NB4 (cell line): Measurements from ENCODE around the gene ZSWIM6.
A peak's percentile ranks its signal among the peaks of the same experiment; 100 is the strongest.
"Not testable (repeated sequence)": the region's sequence is repeated elsewhere in the genome, so short reads cannot be mapped to it uniquely, and the experiment has no call there.

Source experiments
- DNase-seq: peaks from one replicate; pipeline ENCODE4 v3.0.0; 2010; ENCODE audit warnings: low read depth
- H3K4me3 ChIP-seq: one replicate; pipeline ENCODE4 v1.5.1; 2011; ENCODE audit warnings: mild to moderate bottlenecking, low read depth, low read length, moderate library complexity
- MAX ChIP-seq: IDR thresholded peaks from 2 replicates; pipeline ENCODE4 v1.6.1; 2011; ENCODE audit warnings: low read depth, low read length
- MYC ChIP-seq: IDR thresholded peaks from 2 replicates; pipeline ENCODE4 v1.6.1; 2011; ENCODE audit warnings: low read depth, low read length
- POLR2A ChIP-seq: IDR thresholded peaks from 2 replicates; pipeline ENCODE4 v1.6.1; 2011; ENCODE audit warnings: mild to moderate bottlenecking; ENCODE audit not compliant: insufficient read length; ENCODE audit errors: extremely low read depth
- TF ChIP-seq, protein P1 (sequence below): IDR thresholded peaks from one replicate; pipeline ENCODE4 v1.5.1; 2012; ENCODE audit warnings: low read depth, low read length

Gene ZSWIM6

DNA sequence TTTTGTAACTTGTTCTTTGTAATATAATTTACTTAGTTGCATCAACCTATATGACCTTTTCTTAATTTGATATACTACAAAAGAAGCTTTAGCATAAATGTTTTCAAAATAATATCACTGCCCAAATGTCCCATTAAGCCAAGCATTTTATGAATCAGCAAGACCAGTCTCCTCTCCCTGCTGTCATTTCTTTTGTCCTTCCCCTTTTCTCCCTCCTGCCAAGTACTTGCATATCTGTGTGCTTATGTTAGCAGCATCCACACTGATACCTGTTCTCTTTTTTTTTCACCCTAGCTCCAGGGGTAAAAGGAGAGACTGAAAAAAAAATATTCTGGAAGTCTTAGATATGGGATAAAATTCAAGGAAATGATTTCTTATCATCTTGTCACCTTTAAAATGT, 69.7 kb downstream of the ZSWIM6 start:
- TF ChIP-seq MYC (no peak), MAX (no peak)
- DNase-seq = peak; percentile 28
- H3K4me3 ChIP-seq = no peak overlapping the region

DNA sequence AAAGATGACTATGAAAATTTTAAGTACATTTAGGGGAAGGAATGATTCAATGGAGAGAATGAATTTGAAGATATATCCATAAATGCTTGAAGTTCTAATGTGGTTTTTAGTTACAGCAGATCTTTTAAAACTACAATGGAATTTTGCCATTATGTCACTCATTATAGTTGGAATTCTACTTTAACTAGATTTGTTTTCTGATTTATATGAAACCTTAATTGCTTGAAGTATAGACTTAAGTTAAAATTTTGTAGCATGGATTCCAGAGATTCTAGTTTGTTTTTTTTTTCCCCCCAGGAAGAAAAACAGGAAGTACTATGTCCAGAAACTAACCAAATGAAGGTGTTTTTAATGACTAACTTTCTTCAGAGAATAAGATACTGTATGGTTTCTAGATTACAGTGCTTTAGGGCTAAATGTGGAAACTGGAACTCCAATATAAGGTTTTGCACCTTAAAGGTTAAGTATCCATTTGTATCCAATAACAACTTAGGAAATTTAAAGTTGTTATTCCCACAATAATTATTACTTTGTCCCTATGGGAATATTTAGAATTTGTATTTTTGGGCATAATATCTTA, 70.3 kb downstream of the ZSWIM6 start:
- TF ChIP-seq MAX (no peak), MYC (no peak), POLR2A (no peak)
- TF ChIP-seq, protein P1, sequence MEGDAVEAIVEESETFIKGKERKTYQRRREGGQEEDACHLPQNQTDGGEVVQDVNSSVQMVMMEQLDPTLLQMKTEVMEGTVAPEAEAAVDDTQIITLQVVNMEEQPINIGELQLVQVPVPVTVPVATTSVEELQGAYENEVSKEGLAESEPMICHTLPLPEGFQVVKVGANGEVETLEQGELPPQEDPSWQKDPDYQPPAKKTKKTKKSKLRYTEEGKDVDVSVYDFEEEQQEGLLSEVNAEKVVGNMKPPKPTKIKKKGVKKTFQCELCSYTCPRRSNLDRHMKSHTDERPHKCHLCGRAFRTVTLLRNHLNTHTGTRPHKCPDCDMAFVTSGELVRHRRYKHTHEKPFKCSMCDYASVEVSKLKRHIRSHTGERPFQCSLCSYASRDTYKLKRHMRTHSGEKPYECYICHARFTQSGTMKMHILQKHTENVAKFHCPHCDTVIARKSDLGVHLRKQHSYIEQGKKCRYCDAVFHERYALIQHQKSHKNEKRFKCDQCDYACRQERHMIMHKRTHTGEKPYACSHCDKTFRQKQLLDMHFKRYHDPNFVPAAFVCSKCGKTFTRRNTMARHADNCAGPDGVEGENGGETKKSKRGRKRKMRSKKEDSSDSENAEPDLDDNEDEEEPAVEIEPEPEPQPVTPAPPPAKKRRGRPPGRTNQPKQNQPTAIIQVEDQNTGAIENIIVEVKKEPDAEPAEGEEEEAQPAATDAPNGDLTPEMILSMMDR = no peak
- H3K4me3 ChIP-seq = no peak overlapping the region
- DNase-seq = no peak

GRCh38 chr5:61402970-61403900, 71.2 kb downstream of the ZSWIM6 start:
- no peak for DNase-seq
- H3K4me3 ChIP-seq = no peak overlapping the region
- TF ChIP-seq MAX = no peak
- TF ChIP-seq POLR2A = no peak
- TF ChIP-seq, protein P1 = no peak
- TF ChIP-seq MYC = no peak

DNA sequence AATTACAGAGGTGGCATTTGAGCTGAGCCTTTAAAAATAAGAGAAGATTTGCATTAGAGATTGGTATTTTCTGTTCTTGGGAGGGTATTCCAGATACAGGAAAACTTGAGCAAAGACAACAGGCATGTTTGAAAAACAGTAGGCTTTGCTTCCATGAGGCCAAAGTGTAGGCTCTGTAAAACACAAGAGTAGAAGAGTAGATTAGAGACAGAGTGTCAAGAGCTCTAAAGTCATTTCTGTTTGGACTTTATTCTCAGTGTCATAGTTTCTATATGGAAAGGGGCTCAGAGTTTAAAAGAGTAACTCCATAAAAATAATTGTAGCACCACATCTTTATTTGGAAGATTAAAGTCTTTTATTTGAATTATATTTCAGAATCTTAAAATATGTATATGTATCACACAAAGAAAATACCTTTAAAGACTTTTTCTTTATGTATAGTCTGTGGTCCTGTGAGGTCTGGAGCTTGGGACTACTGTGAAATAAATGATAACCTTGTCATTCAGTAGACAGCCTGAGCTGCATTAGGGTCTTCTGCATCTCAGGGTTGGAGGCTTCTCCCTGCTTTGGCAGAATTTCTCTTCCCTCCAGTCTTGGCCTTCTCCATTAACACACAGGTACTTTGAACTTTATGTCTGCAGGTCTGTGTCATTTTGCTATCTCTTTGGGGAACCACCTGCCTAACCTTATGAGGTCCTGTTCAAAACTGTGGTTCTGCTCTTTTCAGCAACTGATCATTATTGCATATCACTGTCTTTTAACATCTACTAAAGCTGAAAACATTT, 73.6 kb downstream of the ZSWIM6 start:
- DNase-seq = no peak
- H3K4me3 ChIP-seq = no peak overlapping the region
- TF ChIP-seq MAX = no peak
- TF ChIP-seq, protein P1 = no peak
- no peak for TF ChIP-seq MYC
- no peak for TF ChIP-seq POLR2A

DNA sequence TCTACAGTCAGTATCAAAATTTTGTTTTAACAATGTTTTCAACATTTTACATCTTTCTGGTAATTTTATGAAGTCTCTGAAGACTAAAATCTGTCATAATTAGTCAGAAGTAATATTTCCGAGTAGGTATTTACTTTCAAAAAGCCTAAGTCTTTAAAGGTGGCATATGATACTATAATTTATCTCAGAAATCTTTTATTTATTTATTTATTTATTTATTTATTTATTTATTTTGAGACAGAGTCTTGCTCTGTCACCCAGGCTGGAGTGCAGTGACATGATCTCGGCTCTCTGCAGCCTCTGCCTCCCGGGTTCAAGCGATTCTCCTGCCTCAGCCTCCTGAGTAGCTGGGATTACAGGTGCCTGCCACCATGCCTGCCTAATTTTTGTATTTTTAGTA, 74.4 kb downstream of the ZSWIM6 start:
- DNase-seq, H3K4me3 ChIP-seq: not testable (repeated sequence)

DNA sequence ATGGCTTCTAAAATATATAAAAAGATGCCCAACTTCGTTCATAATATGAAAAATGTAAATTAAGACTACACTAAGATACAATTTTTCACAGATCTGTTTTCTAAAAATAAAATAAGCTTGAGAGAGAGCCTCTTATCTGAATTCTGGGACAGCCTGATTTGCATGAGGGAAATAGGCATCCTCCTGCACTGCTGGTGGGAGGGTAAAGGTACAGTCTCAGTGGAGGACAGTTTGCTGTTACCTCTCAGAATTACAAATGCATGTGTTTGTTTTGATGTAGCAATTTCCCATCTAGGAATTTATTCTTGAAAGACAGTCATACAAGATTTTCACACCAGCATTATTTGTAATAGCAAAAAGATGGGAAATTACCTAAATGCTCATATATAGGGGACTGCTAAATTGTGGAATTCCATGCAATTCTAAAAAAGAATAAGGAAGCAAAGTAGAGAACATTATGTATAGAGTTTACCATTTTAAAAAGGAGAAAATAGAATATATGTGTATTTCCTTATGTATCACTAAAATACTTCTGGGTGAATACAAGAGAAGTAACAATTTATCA, 75.7 kb downstream of the ZSWIM6 start:
- H3K4me3 ChIP-seq = no peak overlapping the region
- no peak for DNase-seq
- TF ChIP-seq MAX = no peak
- TF ChIP-seq POLR2A = no peak
- no peak for TF ChIP-seq MYC
- TF ChIP-seq, protein P1 = no peak
